Gastroesophageal sphincter (tissue), 4 donors: Measurements from ENCODE around the gene FAM89B. TPM values are rescaled to one million over a fixed set of nuclear protein-coding genes. Genes with fewer than 3 reads are reported as not detected.

Source experiments
- ATAC-seq: fragments of 150-250 bp; one replicate; pipeline ENCODE4 v1.9.1; 2016; ENCODE audit warnings: mild to moderate bottlenecking, moderate library complexity
- H3K27ac ChIP-seq, 4 donors: fragments of 200-600 bp; sonication (generic) in 3 of 4; 1 replicate in 3 of 4; 2 replicates in 1 of 4; pipeline ENCODE4 v1.5.1; 2016 to 2019
- H3K27me3 ChIP-seq: fragments of 200-600 bp; sonication (generic); one replicate; pipeline ENCODE4 v1.5.1; 2019
- H3K36me3 ChIP-seq, 2 donors: fragments of 200-600 bp; sonication (generic); one replicate each; pipeline ENCODE4 v1.5.1; 2019; ENCODE audit warnings: control low read depth in 1 of 2
- H3K4me1 ChIP-seq, 3 donors: fragments of 200-600 bp; sonication (generic); 1 replicate in 2 of 3; 2 replicates in 1 of 3; pipeline ENCODE4 v1.5.1; 2016 to 2019; ENCODE audit warnings: control low read depth in 2 of 3
- H3K4me3 ChIP-seq, 2 donors: fragments of 200-600 bp; sonication (generic); one replicate each; pipeline ENCODE4 v1.5.1; 2019; ENCODE audit warnings: mild to moderate bottlenecking in 1 of 2, moderate library complexity in 1 of 2
- H3K9me3 ChIP-seq, 3 donors: fragments of 200-600 bp; sonication (generic); one replicate each; pipeline ENCODE4 v1.5.1; 2017 to 2019; ENCODE audit warnings: control low read depth in 2 of 3
- CTCF ChIP-seq, 4 experiments: fragments of 200-600 bp in 2 of 4; fragments of 450-650 bp in 2 of 4; sonication (generic) in 1 of 4; IDR thresholded peaks; one replicate each; pipeline ENCODE4 v1.5.1; 2017 to 2019; ENCODE audit warnings: antibody characterized with exemption in 4 of 4, mild to moderate bottlenecking in 2 of 4, moderate library complexity in 2 of 4
- EP300 ChIP-seq: sonication (generic); formaldehyde crosslinking; IDR thresholded peaks from one replicate; pipeline ENCODE4 v1.6.1; 2017; ENCODE audit warnings: antibody characterized with exemption, mild to moderate bottlenecking
- POLR2A ChIP-seq, 2 donors: fragments of 450-650 bp; IDR thresholded peaks; one replicate each; pipeline ENCODE4 v1.6.1; 2017; ENCODE audit warnings: antibody characterized with exemption in 2 of 2, mild to moderate bottlenecking in 2 of 2, moderate library complexity in 1 of 2
- POLR2AphosphoS5 ChIP-seq: sonication (generic); formaldehyde crosslinking; IDR thresholded peaks from one replicate; pipeline ENCODE4 v1.6.1; 2017; ENCODE audit warnings: antibody characterized with exemption
- WGBS, 2 donors: methylation state at CpG; one replicate each; pipeline ENCODE4 v1.1.5; 2018; ENCODE audit warnings: low coverage in 1 of 2; 5-methylcytosine and 5-hydroxymethylcytosine counted together
- total RNA-seq, 4 donors: library from RNA; depleted of rRNA; stranded (reverse); fragments of >200 nt; gene quantifications; one replicate each; pipeline ENCODE4 v1.1.0, GENCODE V29; 2016

FAM89B gene
- total RNA-seq, 4 donors from 2014 or later = 36.6 to 68.3 (median 55.0) TPM

- no peak for TF ChIP-seq POLR2AphosphoS5
- TF ChIP-seq EP300 = no peak
- TF ChIP-seq CTCF (IDR thresholded peaks at IDR 0.05) = no peak
- no peak for TF ChIP-seq POLR2A (IDR thresholded peaks at IDR 0.05)
- H3K4me1 ChIP-seq = peaks cover 0 to 80% (median 21%) of the 10 kb centered on the region in 3 donors
- peak overlapping the region in 3 of 4 donors; percentile 48 to 86 (median 72) for H3K27ac ChIP-seq
Observed at GRCh38 chr11:65592858-65593517, 20.6 kb downstream of the FAM89B start.

GRCh38 chr11:65593518-65594414, 21.4 kb downstream of the FAM89B start:
- no peak for TF ChIP-seq EP300
- TF ChIP-seq POLR2AphosphoS5 = peak; percentile 27
- no peak for TF ChIP-seq POLR2A (IDR thresholded peaks at IDR 0.05)
- peak in 3 of 4 experiments; percentile 77 to 81 (median 77) for TF ChIP-seq CTCF (IDR thresholded peaks at IDR 0.05)
- 33 to 53% methylated on average over 1 to 5 of the region's 26 CpGs for WGBS, 2 donors
- Histone ChIP-seq H3K36me3 (peaks cover 0 to 65% of the 10 kb centered on the region in 2 donors), H3K9me3 (no peaks in the 10 kb centered on the region), H3K4me3 (no peak overlapping the region), H3K27ac (peak overlapping the region in 3 of 4 donors; percentile 48 to 86 (median 72)), H3K27me3 (no peaks in the 10 kb centered on the region), H3K4me1 (peaks cover 0 to 72% (median 14%) of the 10 kb centered on the region in 3 donors)
- ATAC-seq = peak; percentile 52

More at GRCh38 chr11:65592858-65593517, 20.6 kb downstream of the FAM89B start:
- WGBS, 2 donors = 60% methylated on average over 2 of the region's 22 CpGs; no CpG with 5 or more reads in 1 of the 2 donors
- H3K9me3 ChIP-seq = no peaks in the 10 kb centered on the region
- H3K27me3 ChIP-seq = no peaks in the 10 kb centered on the region
- peaks cover 0 to 57% of the 10 kb centered on the region in 2 donors for H3K36me3 ChIP-seq
- ATAC-seq = no peak
- H3K4me3 ChIP-seq = no peak overlapping the region

- Histone ChIP-seq H3K4me3 (no peak overlapping the region), H3K9me3 (no peaks in the 10 kb centered on the region), H3K27ac (peak overlapping the region in 2 of 4 donors; percentile 20 to 72), H3K27me3 (no peaks in the 10 kb centered on the region), H3K36me3 (peaks cover 0 to 68% of the 10 kb centered on the region in 2 donors), H3K4me1 (peaks cover 0 to 58% (median 13%) of the 10 kb centered on the region in 3 donors)
- no peak for ATAC-seq
- no CpG with 5 or more reads among the region's 3 CpGs for WGBS, 2 donors
- no peak for TF ChIP-seq EP300
- no peak for TF ChIP-seq POLR2AphosphoS5
- TF ChIP-seq POLR2A (IDR thresholded peaks at IDR 0.05) = no peak
- no peak for TF ChIP-seq CTCF (IDR thresholded peaks at IDR 0.05)
Observed at GRCh38 chr11:65595131-65595530, 22.8 kb downstream of the FAM89B start.

- 0 to 85% methylated on average over 1 to 5 of the region's 12 CpGs for WGBS, 2 donors
Observed at GRCh38 chr11:65595543-65596281, 23.4 kb downstream of the FAM89B start, which contains the start of gene KCNK7. Gene KCNK7, minus strand, starts transcription at chr11:65595800. Its CDS starts 28 bp downstream, at chr11:65595772.

More at GRCh38 chr11:65595543-65596281, 23.4 kb downstream of the FAM89B start, which contains the start of gene KCNK7:
- Histone ChIP-seq H3K27ac (peak within 1 kb of the TSS in 2 of 4 donors; percentile 20 to 72), H3K27me3 (no peaks in the 10 kb centered on the region), H3K36me3 (peaks cover 0 to 68% of the 10 kb centered on the region in 2 donors), H3K9me3 (no peaks in the 10 kb centered on the region), H3K4me3 (no peak within 1 kb of the TSS), H3K4me1 (peaks cover 0 to 53% (median 13%) of the 10 kb centered on the region in 3 donors)
- TF ChIP-seq POLR2A (IDR thresholded peaks at IDR 0.05) (peak in 1 of 2 donors; percentile 6), POLR2AphosphoS5 (no peak), CTCF (IDR thresholded peaks at IDR 0.05) (no peak)
- no peak for ATAC-seq
